Colonic mucosa (tissue), 4 donors: ENCODE data around the gene ANAPC16. TPM values are rescaled to one million over a fixed set of nuclear protein-coding genes. Genes with fewer than 3 reads are reported as not detected.
A peak's percentile ranks its signal among the peaks of the same experiment; 100 is the strongest.
"Not testable (repeated sequence)": the region's sequence is repeated elsewhere in the genome, so short reads cannot be mapped to it uniquely, and the experiment has no call there.

Experiments used
- DNase-seq: peaks from one replicate; pipeline ENCODE4 v3.0.0-alpha.2; 2020
- H3K27ac ChIP-seq: fragments of 200-600 bp; one replicate; pipeline ENCODE4 v1.8.0; 2021
- H3K27me3 ChIP-seq: fragments of 200-600 bp; one replicate; pipeline ENCODE4 v1.8.0; 2021
- H3K36me3 ChIP-seq: fragments of 200-600 bp; one replicate; pipeline ENCODE4 v1.8.0; 2021
- H3K4me1 ChIP-seq: fragments of 200-600 bp; one replicate; pipeline ENCODE4 v1.8.0; 2021; ENCODE audit warnings: mild to moderate bottlenecking
- H3K4me3 ChIP-seq: fragments of 200-600 bp; one replicate; pipeline ENCODE4 v1.8.0; 2021
- H3K9ac ChIP-seq, 2 donors: one replicate each; pipeline ENCODE4 v1.7.0; 2013; ENCODE audit warnings: control low read depth in 2 of 2, low read depth in 2 of 2, low read length in 2 of 2
- H3K9me3 ChIP-seq: fragments of 200-600 bp; one replicate; pipeline ENCODE4 v1.8.0; 2021
- CTCF ChIP-seq: fragments of 200-600 bp; IDR thresholded peaks from one replicate; pipeline ENCODE4 v1.8.0; 2022; ENCODE audit warnings: antibody characterized with exemption, mild to moderate bottlenecking
- intact Hi-C: fragments of 100-400 bp; cut with DNase I; formaldehyde crosslinking; loops from one replicate; pipeline ENCODE4 v1.14.1; 2022
- total RNA-seq, 2 donors: library from RNA; stranded (reverse); fragmentation: NEBNext Ultra II Directional in 1 of 2; extraction: Animal tissue kit (Norgen Biotek cat#: 25700) in 1 of 2; gene quantifications; one replicate each; pipeline ENCODE4 v1.2.1, GENCODE V29; 2021
- donor health status: healthy.
- donor health status: DM: no; HTN: no; CAD: no.
- donor health status: DM: no; HTN: no; CAD: no.

Gene ANAPC16
- total RNA-seq, 2 donors from 2014 or later, result 63.2 to 85.2 TPM

DNA sequence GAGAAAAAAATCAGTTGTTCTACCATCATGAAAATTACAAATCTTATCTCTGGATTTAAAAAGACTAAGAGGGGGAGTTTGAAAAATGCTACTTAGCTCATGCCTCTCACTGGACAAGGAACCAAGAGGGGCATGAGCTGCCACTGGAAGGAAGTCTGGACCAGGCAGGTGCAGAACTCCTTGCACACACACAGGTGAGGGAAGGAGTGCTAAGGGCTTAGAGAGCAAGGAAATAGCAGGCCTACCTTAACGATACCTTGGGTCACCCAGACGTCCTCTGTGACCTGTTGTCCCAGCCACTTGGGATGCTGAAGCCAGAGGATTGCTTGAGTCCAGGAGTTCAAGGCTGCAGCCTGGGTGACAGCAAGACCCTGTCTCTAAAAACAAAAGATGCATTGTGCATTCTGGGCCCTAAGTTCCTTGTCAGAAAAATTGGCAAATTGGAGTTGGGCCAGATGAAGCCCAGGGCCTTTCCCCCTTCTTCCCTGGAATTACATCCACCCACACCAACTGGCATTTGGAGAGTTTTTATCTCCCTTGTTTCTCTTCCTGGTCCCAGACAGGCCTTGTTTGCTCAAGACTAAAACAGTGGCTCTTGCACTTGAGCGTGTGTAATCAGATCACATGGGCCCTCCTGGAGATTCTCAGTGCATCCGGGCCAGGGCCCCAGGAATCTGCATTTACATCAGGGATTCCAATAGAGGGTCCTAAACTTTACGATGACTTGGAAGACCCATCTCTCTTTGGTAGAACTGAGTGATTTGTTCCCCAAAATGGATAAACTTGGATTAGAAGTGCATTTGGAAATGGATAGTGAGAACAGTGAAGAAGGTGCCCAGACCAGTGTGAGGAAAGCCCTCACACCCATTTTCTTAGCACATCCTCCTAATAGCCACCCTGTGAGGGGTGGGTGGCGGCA is 60.9 kb downstream of the ANAPC16 start:
- intact Hi-C loops, result loop anchor here (5.0 kb wide), 1 partner anchor 46 kb away; no protein-coding TSS in a partner anchor
- TF ChIP-seq CTCF, result no peak
- DNase-seq, result peak; percentile 68
- peak overlapping the region in 1 of 2 donors; percentile 95 for H3K9ac ChIP-seq
- H3K27ac ChIP-seq, result peak overlapping the region; percentile 97
- peak overlapping the region; percentile 79 for H3K4me3 ChIP-seq
- no peaks in the 10 kb centered on the region for H3K27me3 ChIP-seq
- H3K36me3 ChIP-seq, result no peaks in the 10 kb centered on the region
- H3K4me1 ChIP-seq, result peaks cover 28% of the 10 kb centered on the region
- no peaks in the 10 kb centered on the region for H3K9me3 ChIP-seq

GRCh38 chr10:72277340-72277995 is 61.7 kb downstream of the ANAPC16 start:
- H3K27ac ChIP-seq, result peak overlapping the region; percentile 97
- no peaks in the 10 kb centered on the region for H3K36me3 ChIP-seq
- H3K4me3 ChIP-seq, result no peak overlapping the region
- H3K4me1 ChIP-seq, result peaks cover 25% of the 10 kb centered on the region
- H3K27me3 ChIP-seq, result no peaks in the 10 kb centered on the region
- intact Hi-C loops, result loop anchor here (5.0 kb wide), 1 partner anchor 45 kb away; no protein-coding TSS in a partner anchor
- no peak for TF ChIP-seq CTCF
- no peaks in the 10 kb centered on the region for H3K9me3 ChIP-seq
- H3K9ac ChIP-seq, result peak overlapping the region in 1 of 2 donors; percentile 23
- no peak for DNase-seq

- Histone ChIP-seq H3K36me3 (no peaks in the 10 kb centered on the region), H3K9ac (no peak overlapping the region), H3K4me1 (peaks cover 20% of the 10 kb centered on the region), H3K9me3 (no peaks in the 10 kb centered on the region), H3K27ac (peak overlapping the region; percentile 97), H3K27me3 (no peaks in the 10 kb centered on the region), H3K4me3 (no peak overlapping the region)
- peak; percentile 62 for DNase-seq
- TF ChIP-seq CTCF, result no peak
- intact Hi-C loops, result loop anchor here (5.0 kb wide), 1 partner anchor 44 kb away; no protein-coding TSS in a partner anchor
These were observed 62.3 kb downstream of the ANAPC16 start for GRCh38 chr10:72277996-72278667.

DNA sequence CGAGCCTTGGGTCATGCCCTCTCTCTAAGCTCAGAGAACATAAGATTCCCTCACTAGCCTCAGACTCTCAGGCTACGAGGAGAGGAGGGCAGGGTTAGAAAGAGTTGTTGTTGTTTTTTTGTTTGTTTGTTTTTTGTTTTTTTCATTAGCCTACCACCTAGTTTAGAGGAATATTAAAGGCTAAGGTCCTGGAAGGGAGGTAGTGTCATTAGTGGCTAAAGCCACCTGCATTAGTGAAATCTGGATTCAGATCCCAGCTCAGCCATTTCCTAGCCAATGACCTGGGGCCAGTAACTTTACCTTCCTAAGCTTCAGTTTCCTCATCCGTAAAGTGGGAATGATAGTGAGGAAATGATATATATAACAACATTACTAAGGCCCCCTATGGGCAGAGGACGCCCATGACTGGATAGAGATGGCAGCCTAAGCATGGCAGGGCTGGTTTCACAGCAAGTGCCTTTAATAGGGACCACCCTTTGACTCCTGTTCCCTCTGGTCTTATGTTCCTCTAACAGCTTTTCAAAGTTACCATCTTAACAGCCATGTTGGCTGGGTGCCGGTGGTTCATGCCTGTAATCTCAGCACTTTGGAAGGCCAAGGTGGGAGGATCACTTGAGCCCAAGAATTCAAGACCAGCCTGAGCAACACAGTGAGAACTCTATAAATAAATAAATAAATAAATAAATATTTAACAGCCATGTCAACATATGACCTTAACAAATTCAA is 63.0 kb downstream of the ANAPC16 start:
- no peak for DNase-seq
- intact Hi-C loops, result loop anchor here (5.0 kb wide), 1 partner anchor 43 kb away; no protein-coding TSS in a partner anchor
- peak overlapping the region; percentile 97 for H3K27ac ChIP-seq

GRCh38 chr10:72279587-72279986 is 63.8 kb downstream of the ANAPC16 start:
- H3K27ac ChIP-seq, H3K36me3 ChIP-seq, DNase-seq, H3K4me3 ChIP-seq, H3K27me3 ChIP-seq, H3K9me3 ChIP-seq, H3K9ac ChIP-seq: not testable (repeated sequence)
- intact Hi-C loops, result loop anchor here (5.0 kb wide), 1 partner anchor 43 kb away; no protein-coding TSS in a partner anchor
- peaks cover 20% of the 10 kb centered on the region for H3K4me1 ChIP-seq

More for the DNA sequence above, 63.0 kb downstream of the ANAPC16 start:
- TF ChIP-seq CTCF, result peak; percentile 16
- no peaks in the 10 kb centered on the region for H3K36me3 ChIP-seq
- no peak overlapping the region for H3K4me3 ChIP-seq
- no peaks in the 10 kb centered on the region for H3K9me3 ChIP-seq
- H3K27me3 ChIP-seq, result no peaks in the 10 kb centered on the region
- H3K9ac ChIP-seq, result no peak overlapping the region
- H3K4me1 ChIP-seq, result peaks cover 20% of the 10 kb centered on the region
